ENCODE data around the gene VPS4A.

DNA sequence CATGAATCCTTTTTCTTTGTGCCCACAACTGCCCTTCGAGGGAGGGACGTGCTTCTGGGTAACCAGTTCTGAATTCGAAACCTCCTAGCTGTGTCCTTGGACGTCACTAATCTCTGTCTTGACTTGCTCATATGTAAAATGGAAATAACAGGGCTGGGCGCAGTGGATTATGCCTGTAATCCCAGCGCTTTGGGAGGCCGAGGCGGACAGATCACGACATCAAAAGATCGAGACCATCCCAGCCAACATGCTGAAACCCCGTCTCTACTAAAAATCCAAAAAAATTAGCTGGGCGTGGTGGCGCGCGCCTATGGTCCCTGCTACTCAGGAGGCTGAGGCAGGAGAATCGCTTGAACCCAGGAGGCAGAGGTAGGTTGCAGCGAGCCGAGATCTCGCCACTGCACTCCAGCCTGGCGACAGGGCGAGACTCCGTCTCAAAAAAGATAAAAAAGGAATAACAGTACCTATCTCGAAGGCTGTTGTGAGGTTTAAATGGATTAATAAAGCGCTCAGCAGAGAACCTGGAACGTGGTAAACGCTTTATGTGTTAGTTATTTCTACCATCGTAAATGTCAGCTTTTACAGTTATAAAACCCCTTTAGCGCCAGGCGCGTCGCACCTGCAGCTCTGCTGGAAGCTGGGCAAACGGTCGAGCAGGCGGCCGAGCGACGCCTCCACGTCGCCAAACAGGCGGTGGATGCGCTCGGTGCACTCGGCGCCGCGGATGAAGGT is 27.6 kb downstream of the VPS4A start:
- TF ChIP-seq POLR2A (IDR thresholded peaks at IDR 0.05) = no peak
- no peak for TF ChIP-seq CTCF (IDR thresholded peaks at IDR 0.05)

Data from heart left ventricle (tissue), 13 donors.